ENCODE data around the gene LSM3.

LSM3 gene

GRCh38 chr3:14246414-14246813 is 67.8 kb downstream of the LSM3 start:
- Mint-ChIP-seq H3K4me3 (no peak overlapping the region), H3K9me3 (no peaks in the 10 kb centered on the region), H3K4me1 (no peaks in the 10 kb centered on the region), H3K36me3 (no peaks in the 10 kb centered on the region), H3K27me3 (peaks cover 14 to 38% of the 10 kb centered on the region in 2 donors), H3K27ac (no peak overlapping the region)
- ATAC-seq (replicated peaks) (no peak), DNase-seq (no peak)

- peaks cover 11 to 28% of the 10 kb centered on the region in 2 donors for H3K27me3 Mint-ChIP-seq
- no peak overlapping the region for H3K4me3 Mint-ChIP-seq
- no peaks in the 10 kb centered on the region for H3K4me1 Mint-ChIP-seq
- no peak for ATAC-seq (replicated peaks)
- H3K9me3 Mint-ChIP-seq = no peaks in the 10 kb centered on the region
- no peaks in the 10 kb centered on the region for H3K36me3 Mint-ChIP-seq
- H3K27ac Mint-ChIP-seq = no peak overlapping the region
- DNase-seq = no peak
Observed at GRCh38 chr3:14248477-14248848, 69.8 kb downstream of the LSM3 start.

GRCh38 chr3:14248849-14249523 is 70.4 kb downstream of the LSM3 start:
- H3K36me3 Mint-ChIP-seq = no peaks in the 10 kb centered on the region
- no peaks in the 10 kb centered on the region for H3K4me1 Mint-ChIP-seq
- no peak overlapping the region for H3K4me3 Mint-ChIP-seq
- no peaks in the 10 kb centered on the region for H3K9me3 Mint-ChIP-seq
- H3K27ac Mint-ChIP-seq = no peak overlapping the region
- ATAC-seq (replicated peaks) (no peak), DNase-seq (no peak)
- peaks cover 11 to 25% of the 10 kb centered on the region in 2 donors for H3K27me3 Mint-ChIP-seq

Measured in stimulated activated naive B cell treated with anti-CD40 and anti-IgM and Interleukin-4, amounts not matched to agents 10 μg/mL and 1 μg/mL and 100 μg/mL, for 72 hours (primary cell).